Endothelial cell (in vitro differentiated cells): ENCODE measurements around the gene AP1G2. TPM values are rescaled to one million over a fixed set of nuclear protein-coding genes. Genes with fewer than 3 reads are reported as not detected.
A peak's percentile ranks its signal among the peaks of the same experiment; 100 is the strongest.

Experiments used
- DNase-seq: peaks from one replicate; pipeline ENCODE4 v3.0.0; 2021; ENCODE audit warnings: low spot score
- H3K27ac Mint-ChIP-seq: one replicate; pipeline ENCODE4 v1.8.0; 2021; ENCODE audit warnings: mixed read lengths, inconsistent platforms; ENCODE audit not compliant: unreplicated experiment
- H3K27me3 Mint-ChIP-seq: one replicate; pipeline ENCODE4 v1.8.0; 2021; ENCODE audit warnings: mild to moderate bottlenecking, moderate library complexity, mixed read lengths, inconsistent platforms; ENCODE audit not compliant: unreplicated experiment
- H3K36me3 Mint-ChIP-seq: one replicate; pipeline ENCODE4 v1.8.0; 2021; ENCODE audit warnings: mild to moderate bottlenecking, low read depth, mixed read lengths, inconsistent platforms; ENCODE audit not compliant: unreplicated experiment
- H3K4me1 Mint-ChIP-seq: one replicate; pipeline ENCODE4 v1.8.0; 2021; ENCODE audit warnings: mild to moderate bottlenecking, mixed read lengths, inconsistent platforms; ENCODE audit not compliant: unreplicated experiment
- H3K4me3 Mint-ChIP-seq: one replicate; pipeline ENCODE4 v1.8.0; 2021; ENCODE audit warnings: mild to moderate bottlenecking, mixed read lengths, inconsistent platforms; ENCODE audit not compliant: unreplicated experiment
- H3K9me3 Mint-ChIP-seq: one replicate; pipeline ENCODE4 v1.8.0; 2021; ENCODE audit warnings: mixed read lengths, inconsistent platforms; ENCODE audit not compliant: unreplicated experiment
- total RNA-seq: library from RNA; stranded (reverse); fragmentation: NEBNext Ultra II Directional; extraction: Animal tissue kit (Norgen Biotek cat#: 25700); gene quantifications from one replicate; pipeline ENCODE4 v1.2.1, GENCODE V29; 2021; ENCODE audit not compliant: unreplicated experiment
- TF ChIP-seq, protein P1 (sequence below): fragments of 200-600 bp; sonication (generic); IDR thresholded peaks from one replicate; pipeline ENCODE4 v1.5.0; 2021; ENCODE audit warnings: antibody characterized with exemption; ENCODE audit not compliant: unreplicated experiment

AP1G2 gene
- total RNA-seq, 1 donor from 2014 or later, result 134 TPM

- H3K27me3 Mint-ChIP-seq, result peaks cover 12% of the 10 kb centered on the region
- peaks cover 16% of the 10 kb centered on the region for H3K4me1 Mint-ChIP-seq
- TF ChIP-seq, protein P1, sequence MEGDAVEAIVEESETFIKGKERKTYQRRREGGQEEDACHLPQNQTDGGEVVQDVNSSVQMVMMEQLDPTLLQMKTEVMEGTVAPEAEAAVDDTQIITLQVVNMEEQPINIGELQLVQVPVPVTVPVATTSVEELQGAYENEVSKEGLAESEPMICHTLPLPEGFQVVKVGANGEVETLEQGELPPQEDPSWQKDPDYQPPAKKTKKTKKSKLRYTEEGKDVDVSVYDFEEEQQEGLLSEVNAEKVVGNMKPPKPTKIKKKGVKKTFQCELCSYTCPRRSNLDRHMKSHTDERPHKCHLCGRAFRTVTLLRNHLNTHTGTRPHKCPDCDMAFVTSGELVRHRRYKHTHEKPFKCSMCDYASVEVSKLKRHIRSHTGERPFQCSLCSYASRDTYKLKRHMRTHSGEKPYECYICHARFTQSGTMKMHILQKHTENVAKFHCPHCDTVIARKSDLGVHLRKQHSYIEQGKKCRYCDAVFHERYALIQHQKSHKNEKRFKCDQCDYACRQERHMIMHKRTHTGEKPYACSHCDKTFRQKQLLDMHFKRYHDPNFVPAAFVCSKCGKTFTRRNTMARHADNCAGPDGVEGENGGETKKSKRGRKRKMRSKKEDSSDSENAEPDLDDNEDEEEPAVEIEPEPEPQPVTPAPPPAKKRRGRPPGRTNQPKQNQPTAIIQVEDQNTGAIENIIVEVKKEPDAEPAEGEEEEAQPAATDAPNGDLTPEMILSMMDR, result no peak
- no peak overlapping the region for H3K4me3 Mint-ChIP-seq
- DNase-seq, result no peak
- H3K36me3 Mint-ChIP-seq, result peaks cover 46% of the 10 kb centered on the region
- no peak overlapping the region for H3K27ac Mint-ChIP-seq
- H3K9me3 Mint-ChIP-seq, result no peaks in the 10 kb centered on the region
Measured at GRCh38 chr14:23561259-23561658, 6.3 kb downstream of the AP1G2 start.

DNA sequence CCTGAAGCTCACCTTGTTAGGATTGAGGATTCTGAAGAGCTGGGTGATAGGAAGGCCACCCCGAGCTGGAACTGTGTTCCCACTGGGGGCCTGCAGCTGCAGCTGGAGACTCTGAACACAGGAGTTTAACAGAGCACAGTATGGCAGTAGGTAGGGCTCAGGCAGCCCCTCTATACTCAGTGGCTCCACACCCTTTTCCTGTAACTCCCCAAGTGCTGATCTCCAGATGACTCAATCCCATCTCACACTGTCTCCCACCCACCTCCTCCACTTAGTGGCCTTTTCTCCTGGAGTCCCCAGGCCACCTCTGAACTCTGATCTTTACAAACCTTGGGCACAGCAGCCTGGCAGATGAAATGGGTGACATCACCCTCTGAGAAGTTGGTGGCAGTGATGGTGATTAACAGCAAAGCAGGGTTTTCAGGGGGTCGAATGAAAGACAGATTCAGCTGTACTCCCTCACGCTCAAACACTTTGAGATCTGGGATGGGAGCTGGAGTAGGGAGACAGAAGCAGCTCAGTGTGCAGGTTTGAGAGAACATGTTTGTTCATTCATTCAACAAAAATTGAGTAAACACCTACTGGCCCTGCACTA, 7.6 kb downstream of the AP1G2 start:
- peaks cover 11% of the 10 kb centered on the region for H3K27me3 Mint-ChIP-seq
- H3K36me3 Mint-ChIP-seq, result peaks cover 45% of the 10 kb centered on the region
- TF ChIP-seq, protein P1, result no peak
- DNase-seq, result no peak
- peak overlapping the region; percentile 43 for H3K4me3 Mint-ChIP-seq
- no peaks in the 10 kb centered on the region for H3K9me3 Mint-ChIP-seq
- peaks cover 16% of the 10 kb centered on the region for H3K4me1 Mint-ChIP-seq
- peak overlapping the region; percentile 51 for H3K27ac Mint-ChIP-seq

DNA sequence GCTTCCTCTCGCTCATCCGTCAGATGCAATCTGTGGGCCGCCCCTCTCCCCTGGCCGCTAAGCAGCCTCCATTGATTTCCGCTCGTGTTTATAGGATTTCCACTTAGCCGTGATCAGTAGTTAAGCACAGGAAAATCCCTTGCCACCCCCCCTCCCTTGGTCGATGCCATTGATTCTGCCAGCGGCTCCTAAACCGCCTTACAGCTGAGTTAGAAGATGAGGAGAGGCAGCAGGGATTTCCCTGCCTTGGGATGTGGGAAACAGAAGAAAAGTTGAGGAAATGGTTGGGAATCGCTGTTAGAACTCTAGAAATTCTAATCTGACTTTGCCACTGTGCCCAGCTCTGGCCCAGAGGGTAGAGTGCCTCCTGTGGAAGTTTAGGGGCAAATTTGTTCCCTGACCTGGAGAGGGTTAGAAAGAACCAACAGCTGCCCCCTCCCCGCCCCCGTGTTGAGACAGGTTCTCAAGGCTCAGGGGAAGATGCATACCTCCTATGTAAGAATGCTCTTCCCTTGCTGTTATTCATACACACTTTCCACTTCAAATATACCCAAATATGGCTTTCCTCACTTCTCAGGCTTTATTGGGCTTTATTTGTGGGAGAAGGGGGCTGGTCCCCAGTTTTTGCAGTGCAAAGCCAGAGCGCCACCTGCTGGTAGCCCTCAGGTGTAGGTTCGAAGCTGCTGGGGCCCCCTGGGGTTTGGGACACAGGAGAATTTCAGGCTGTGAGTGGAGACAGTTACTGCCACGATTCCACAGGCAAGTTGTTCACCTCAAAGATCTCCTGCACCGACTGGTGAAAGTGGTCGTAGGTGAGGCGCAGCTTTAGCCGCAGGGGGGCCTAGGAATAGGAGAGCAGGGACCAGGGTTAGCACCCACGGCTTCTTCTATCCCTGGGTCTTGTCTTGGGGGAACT, 8.3 kb downstream of the AP1G2 start:
- no peaks in the 10 kb centered on the region for H3K9me3 Mint-ChIP-seq
- TF ChIP-seq, protein P1, result peak; percentile 91
- peak; percentile 69 for DNase-seq
- H3K27me3 Mint-ChIP-seq, result peaks cover 7% of the 10 kb centered on the region
- peaks cover 38% of the 10 kb centered on the region for H3K36me3 Mint-ChIP-seq
- H3K4me1 Mint-ChIP-seq, result peaks cover 16% of the 10 kb centered on the region
- peak overlapping the region; percentile 77 for H3K27ac Mint-ChIP-seq
- H3K4me3 Mint-ChIP-seq, result no peak overlapping the region

- Mint-ChIP-seq H3K9me3 (no peaks in the 10 kb centered on the region), H3K4me3 (peak overlapping the region; percentile 65), H3K4me1 (peaks cover 16% of the 10 kb centered on the region), H3K27ac (peak overlapping the region; percentile 77), H3K36me3 (peaks cover 33% of the 10 kb centered on the region), H3K27me3 (peaks cover 7% of the 10 kb centered on the region)
- TF ChIP-seq, protein P1, result no peak
- DNase-seq, result no peak
Measured at GRCh38 chr14:23558346-23559009, 9.1 kb downstream of the AP1G2 start.
